HepG2 (cell line): ENCODE measurements around the gene OR8G1. TPM values are rescaled to one million over a fixed set of nuclear protein-coding genes. Genes with fewer than 3 reads are reported as not detected.

Experiments used
- ATAC-seq: fragments of 200-7000 bp; cut with Tn5 transposase; 3 replicates; pipeline ENCODE4 v1.9.1; 2020; ENCODE audit warnings: mild to moderate bottlenecking, moderate library complexity
- BruUV-seq: library from RNA; stranded (reverse); fragments of 400-500 nt; replicated peaks from 2 replicates; lab custom pipeline; 2021; lab: Mats Ljungman, UMichigan
- CTCF ChIA-PET: fragments of 300-600 bp; formaldehyde crosslinking; extraction: SDS; loops from one replicate; lab custom pipeline; 2021; ENCODE audit warnings: low total read pairs, inconsistent platforms, low intra/inter-chr PET ratio; lab: Yijun Ruan, JAX
- POLR2A ChIA-PET: fragments of 350-600 bp; sonication (Branson Sonifier 250); formaldehyde crosslinking; loops from one replicate; lab custom pipeline; 2020; ENCODE audit warnings: antibody characterized with exemption, inconsistent platforms; lab: Yijun Ruan, JAX
- DNase-seq: peaks from one replicate; pipeline ENCODE4 v3.0.0-alpha.2; 2015; ENCODE audit warnings: low spot score
- FAIRE-seq: peaks from 3 replicates; lab custom pipeline; 2011; peaks lifted over from hg19 to GRCh38; lab: Jason Lieb, UNC
- H2AFZ ChIP-seq: one replicate; pipeline ENCODE4 v1.6.1; 2011; ENCODE audit warnings: low read length, inconsistent platforms
- H3K27ac ChIP-seq: fragments of 300-600 bp; 3 replicates; pipeline ENCODE4 v1.8.0; 2011; ENCODE audit warnings: mixed run types, mild to moderate bottlenecking, mixed read lengths, low read length, inconsistent platforms; ENCODE audit not compliant: insufficient read depth; ENCODE audit errors: extremely low read length
- H3K27me3 ChIP-seq, 2 experiments: fragments of 200-600 bp in 1 of 2; 2 replicates in 1 of 2; 3 replicates in 1 of 2; pipeline versions ENCODE4 v1.6.0 to v1.8.0; 2011; ENCODE audit warnings: low read length in 2 of 2, mild to moderate bottlenecking in 2 of 2, moderate library complexity in 2 of 2, inconsistent platforms in 1 of 2; ENCODE audit not compliant: insufficient read depth in 2 of 2, control insufficient read depth in 1 of 2
- H3K36me3 ChIP-seq, 2 experiments: fragments of 200-600 bp in 1 of 2; replicated peaks in 1 of 2; 2 replicates in 1 of 2; 3 replicates in 1 of 2; pipeline versions ENCODE4 v1.5.1 to v1.8.0; 2011; ENCODE audit warnings: low read length in 2 of 2, inconsistent platforms in 1 of 2; ENCODE audit not compliant: insufficient read depth in 2 of 2, control insufficient read depth in 1 of 2
- H3K4me1 ChIP-seq: 2 replicates; pipeline ENCODE4 v1.5.1; 2012; ENCODE audit warnings: low read length, inconsistent platforms; ENCODE audit not compliant: insufficient read depth
- H3K4me2 ChIP-seq: 2 replicates; pipeline ENCODE4 v1.6.0; 2011; ENCODE audit warnings: low read depth, low read length, inconsistent platforms
- H3K4me3 ChIP-seq, 3 experiments: fragments of 200-600 bp in 1 of 3; sonication (generic), shearing (Covaris generic) in 1 of 3; replicated peaks in 1 of 3; 2 replicates each; pipeline ENCODE4 v1.5.1; 2011 to 2016; ENCODE audit warnings: low read length in 3 of 3, inconsistent platforms in 2 of 3, low read depth in 2 of 3, mild to moderate bottlenecking in 2 of 3, control low read depth in 1 of 3, mixed read lengths in 1 of 3; ENCODE audit not compliant: insufficient read depth in 1 of 3
- H3K79me2 ChIP-seq: one replicate; pipeline ENCODE4 v1.6.1; 2011; ENCODE audit warnings: low read length, inconsistent platforms; ENCODE audit not compliant: insufficient read depth
- H3K9ac ChIP-seq: 2 replicates; pipeline ENCODE4 v1.6.0; 2011; ENCODE audit warnings: mild to moderate bottlenecking, low read depth, low read length, inconsistent platforms; ENCODE audit not compliant: insufficient read depth
- H3K9me3 ChIP-seq: 2 replicates; pipeline ENCODE4 v1.5.1; 2012; ENCODE audit warnings: mild to moderate bottlenecking, low read length
- H4K20me1 ChIP-seq: 2 replicates; pipeline ENCODE4 v1.6.0; 2011; ENCODE audit warnings: inconsistent platforms, mild to moderate bottlenecking, low read length, moderate library complexity; ENCODE audit not compliant: insufficient read depth
- HMGXB4 ChIP-seq, 2 experiments: sonication (generic) in 1 of 2; formaldehyde crosslinking in 1 of 2; IDR thresholded peaks; 2 replicates each; pipeline versions ENCODE4 v1.4.0 to v1.6.1; 2018 to 2020; ENCODE audit warnings: missing genetic modification reagents in 2 of 2, borderline replicate concordance in 1 of 2, low read depth in 1 of 2, mild to moderate bottlenecking in 1 of 2, missing biosample characterization in 1 of 2
- ZC3H13 ChIP-seq: sonication (generic); formaldehyde crosslinking; IDR thresholded peaks from 2 replicates; pipeline ENCODE4 v1.8.1; 2023; ENCODE audit warnings: mild to moderate bottlenecking, missing genetic modification reagents, moderate library complexity
- ZNF276 ChIP-seq: sonication (generic); formaldehyde crosslinking; IDR thresholded peaks from 2 replicates; pipeline ENCODE4 v1.4.0; 2020; ENCODE audit warnings: mild to moderate bottlenecking, low read depth, missing genetic modification reagents
- ZNF451 ChIP-seq: sonication (generic); formaldehyde crosslinking; IDR thresholded peaks from 2 replicates; pipeline ENCODE4 v1.5.0; 2020; ENCODE audit warnings: mild to moderate bottlenecking, missing genetic modification reagents
- WGBS: methylation state at CpG from one replicate; pipeline ENCODE4 v1.1.6; 2017; ENCODE audit warnings: low lambda C conversion rate; 5-methylcytosine and 5-hydroxymethylcytosine counted together
- in situ Hi-C: cut with HindIII; loops from 2 replicates; pipeline ENCODE4 v1.10.0; 2017; ENCODE audit warnings: low pct_unique_long_range_greater_than_20kb; ENCODE audit not compliant: extremely low pct_ligation_motif_present
- intact Hi-C: fragments of 100-400 bp; cut with micrococcal nuclease; formaldehyde crosslinking; loops from one replicate; pipeline ENCODE4 v1.10.0; 2022; ENCODE audit not compliant: unreplicated experiment
- polyA plus RNA-seq, 8 experiments: library from polyadenylated mRNA; depleted of rRNA in 3 of 8; stranded (reverse) in 7 of 8; unstranded in 1 of 8; fragments of >200 nt; fragmentation: Illumina TruSeq in 4 of 8; extraction: Trizol in 4 of 8; gene quantifications; 2 replicates each; pipeline versions ENCODE4 v1.2.1 to v1.2.3, GENCODE V29; 2011 to 2016; ENCODE audit warnings: low read depth in 4 of 8, missing spikeins in 1 of 8, mixed read lengths in 1 of 8; ENCODE audit not compliant: insufficient read depth in 1 of 8
- total RNA-seq, 5 experiments: library from RNA; depleted of rRNA; stranded (reverse); fragments of >200 nt; fragmentation: Illumina TruSeq; extraction: Trizol; gene quantifications; 2 replicates each; pipeline ENCODE4 v1.2.3, GENCODE V29; 2016; ENCODE audit warnings: low read depth in 1 of 5

OR8G1 gene
- total and polyA plus RNA-seq, 2 of the 13 experiments (the other 11 are each of a cell fraction or from before 2014, with no cell fraction given): not detected

DNA sequence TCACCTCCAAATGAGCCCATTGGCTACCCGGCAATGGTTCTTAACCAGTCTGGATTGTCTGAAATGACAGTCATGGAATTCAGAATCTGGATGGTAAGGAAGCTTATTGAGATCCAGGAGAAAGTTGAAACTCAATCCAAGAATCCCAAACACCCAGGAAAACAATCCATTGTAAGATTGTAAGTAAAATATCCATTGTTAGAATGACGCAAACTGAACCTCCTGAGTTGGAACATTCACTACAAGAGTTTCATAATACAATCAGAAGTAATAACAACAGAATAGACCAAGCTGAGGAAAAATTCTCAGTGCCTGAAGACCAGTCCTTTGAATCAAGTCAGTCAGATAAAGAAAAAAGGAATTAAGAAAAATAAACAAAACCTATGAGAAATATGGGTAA, 37.4 kb downstream of the OR8G1 start:
- FAIRE-seq (no peak), ATAC-seq (no peak)
- Histone ChIP-seq H3K79me2 (no peaks in the 10 kb centered on the region), H3K27ac (no peak overlapping the region), H3K9me3 (peaks cover 9% of the 10 kb centered on the region; the same call in 1 of the 2 replicates), H3K4me3 (no peak overlapping the region), H3K4me2 (no peak overlapping the region)
- no TSS peak for BruUV-seq
- in situ Hi-C loops: no loop called here
- POLR2A ChIA-PET: no interaction called here
- no peak for TF ChIP-seq ZNF451 (CRISPR knock-in tag)
- no peak for TF ChIP-seq HMGXB4 (CRISPR knock-in tag; IDR thresholded peaks at IDR 0.05; ENCODE audit: borderline replicate concordance in 1 of 2, low read depth in 1 of 2)
- TF ChIP-seq ZC3H13 (CRISPR knock-in tag): no peak
- TF ChIP-seq ZNF276 (CRISPR knock-in tag): no peak
- TF ChIP-seq, all 625 proteins: peak for 0
- Histone ChIP-seq H3K9ac (no peak overlapping the region), H2AFZ (no peak overlapping the region), H3K27me3 (no peaks in the 10 kb centered on the region), H3K4me1 (no peaks in the 10 kb centered on the region), H4K20me1 (no peaks in the 10 kb centered on the region), H3K36me3 (no peaks in the 10 kb centered on the region)
- no peak for DNase-seq
- CTCF ChIA-PET: no interaction called here
- intact Hi-C loops: no loop called here
- WGBS: 0% methylated on average over 2 of the region's 2 CpGs
